H9 (cell line): ENCODE results near the gene NOS1AP. TPM values are rescaled to one million over a fixed set of nuclear protein-coding genes. Genes with fewer than 3 reads are reported as not detected.

Source experiments
- DNase-seq: peaks from one replicate; pipeline ENCODE4 v3.0.0-alpha.2; 2017
- H2AFZ ChIP-seq: one replicate; pipeline ENCODE4 v1.6.1; 2013; ENCODE audit warnings: mild to moderate bottlenecking, low read length, control low read depth, moderate library complexity
- H2AK5ac ChIP-seq: 2 replicates; pipeline ENCODE4 v1.6.1; 2013; ENCODE audit warnings: low read length, control low read depth, mixed read lengths; ENCODE audit not compliant: insufficient read length
- H2BK120ac ChIP-seq: one replicate; pipeline ENCODE4 v1.6.1; 2013; ENCODE audit warnings: low read depth, mild to moderate bottlenecking, low read length, control low read depth, inconsistent platforms; ENCODE audit not compliant: poor library complexity, severe bottlenecking
- H2BK12ac ChIP-seq: 2 replicates; pipeline ENCODE4 v1.6.1; 2013; ENCODE audit warnings: low read length, control low read depth, mixed read lengths, low read depth; ENCODE audit not compliant: insufficient read length
- H2BK15ac ChIP-seq: 2 replicates; pipeline ENCODE4 v1.6.1; 2013; ENCODE audit warnings: low read depth, low read length, control low read depth
- H2BK20ac ChIP-seq: one replicate; pipeline ENCODE4 v1.6.1; 2013; ENCODE audit warnings: low read depth, mild to moderate bottlenecking, low read length, control low read depth, inconsistent platforms; ENCODE audit not compliant: poor library complexity, severe bottlenecking
- H2BK5ac ChIP-seq: 2 replicates; pipeline ENCODE4 v1.6.1; 2013; ENCODE audit warnings: low read length, control low read depth, mixed read lengths; ENCODE audit not compliant: insufficient read length
- H3K14ac ChIP-seq: 2 replicates; pipeline ENCODE4 v1.6.1; 2013; ENCODE audit warnings: low read length, control low read depth; ENCODE audit not compliant: insufficient read depth
- H3K18ac ChIP-seq: 2 replicates; pipeline ENCODE4 v1.6.1; 2013; ENCODE audit warnings: low read depth, mild to moderate bottlenecking, mixed read lengths, low read length, control low read depth; ENCODE audit not compliant: insufficient read length
- H3K23ac ChIP-seq: 2 replicates; pipeline ENCODE4 v1.6.1; 2013; ENCODE audit warnings: low read length, control low read depth, mixed read lengths, low read depth; ENCODE audit not compliant: insufficient read length
- H3K23me2 ChIP-seq: 2 replicates; pipeline ENCODE4 v1.6.1; 2013; ENCODE audit warnings: low read depth, mild to moderate bottlenecking, mixed read lengths, low read length, control low read depth; ENCODE audit not compliant: insufficient read length, poor library complexity, severe bottlenecking
- H3K27ac ChIP-seq: 2 replicates; pipeline ENCODE4 v1.5.1; 2013; ENCODE audit warnings: low read length, control low read depth, mixed read lengths, low read depth; ENCODE audit not compliant: insufficient read length
- H3K27me3 ChIP-seq: 2 replicates; pipeline ENCODE4 v1.6.1; 2013; ENCODE audit warnings: low read length, control low read depth, inconsistent platforms; ENCODE audit not compliant: insufficient read depth
- H3K4ac ChIP-seq: 2 replicates; pipeline ENCODE4 v1.6.1; 2013; ENCODE audit warnings: low read depth, mild to moderate bottlenecking, control low read depth, inconsistent platforms, low read length, moderate library complexity
- H3K4me1 ChIP-seq: 2 replicates; pipeline ENCODE4 v1.6.1; 2013; ENCODE audit warnings: low read length, control low read depth, inconsistent platforms; ENCODE audit not compliant: insufficient read depth
- H3K4me2 ChIP-seq: 2 replicates; pipeline ENCODE4 v1.6.1; 2013; ENCODE audit warnings: low read length, control low read depth, mixed read lengths; ENCODE audit not compliant: insufficient read length, insufficient read depth
- H3K56ac ChIP-seq: 2 replicates; pipeline ENCODE4 v1.6.1; 2013; ENCODE audit warnings: low read depth, mild to moderate bottlenecking, mixed read lengths, low read length, control low read depth; ENCODE audit not compliant: insufficient read length
- H3K79me1 ChIP-seq: 2 replicates; pipeline ENCODE4 v1.6.1; 2013; ENCODE audit warnings: low read depth, mild to moderate bottlenecking, moderate library complexity, low read length, control low read depth, inconsistent platforms; ENCODE audit not compliant: insufficient read depth, poor library complexity, severe bottlenecking
- H3K79me2 ChIP-seq: 2 replicates; pipeline ENCODE4 v1.6.1; 2013; ENCODE audit warnings: low read length, control low read depth, inconsistent platforms; ENCODE audit not compliant: insufficient read depth
- H3K9ac ChIP-seq: 2 replicates; pipeline ENCODE4 v1.6.1; 2013; ENCODE audit warnings: low read length, control low read depth, mixed read lengths; ENCODE audit not compliant: insufficient read length; ENCODE audit errors: extremely low read depth
- H3K9me3 ChIP-seq: one replicate; pipeline ENCODE4 v1.6.1; 2013; ENCODE audit warnings: low read depth, low read length, inconsistent platforms; ENCODE audit not compliant: control insufficient read depth
- H3T11ph ChIP-seq: one replicate; pipeline ENCODE4 v1.6.1; 2013; ENCODE audit warnings: mild to moderate bottlenecking, low read length, control low read depth, inconsistent platforms
- H4K20me1 ChIP-seq: one replicate; pipeline ENCODE4 v1.6.1; 2013; ENCODE audit not compliant: control insufficient read depth, insufficient read length, insufficient read depth
- H4K5ac ChIP-seq: 2 replicates; pipeline ENCODE4 v1.6.1; 2013; ENCODE audit warnings: low read depth, mild to moderate bottlenecking, mixed read lengths, low read length, control low read depth; ENCODE audit not compliant: insufficient read length
- H4K8ac ChIP-seq: replicated peaks from 2 replicates; pipeline ENCODE4 v1.6.1; 2013; ENCODE audit warnings: low read length, control low read depth, mixed read lengths, low read depth; ENCODE audit not compliant: insufficient read length
- H4K91ac ChIP-seq: 2 replicates; pipeline ENCODE4 v1.6.1; 2013; ENCODE audit warnings: low read depth, mild to moderate bottlenecking, moderate library complexity, mixed read lengths, low read length, control low read depth; ENCODE audit not compliant: insufficient read length
- H3K27ac Mint-ChIP-seq, 3 experiments: 2 replicates in 2 of 3; 3 replicates in 1 of 3; pipeline ENCODE4 v1.8.0; 2020 to 2021; ENCODE audit warnings: mixed read lengths in 3 of 3, mild to moderate bottlenecking in 1 of 3, moderate library complexity in 1 of 3
- H3K27me3 Mint-ChIP-seq: 2 replicates; pipeline ENCODE4 v1.8.0; 2021; ENCODE audit warnings: low read depth, mild to moderate bottlenecking, moderate library complexity, mixed read lengths
- H3K36me3 Mint-ChIP-seq, 3 experiments: 2 replicates in 2 of 3; 3 replicates in 1 of 3; pipeline ENCODE4 v1.8.0; 2020 to 2021; ENCODE audit warnings: low read depth in 3 of 3, mixed read lengths in 3 of 3; ENCODE audit not compliant: insufficient read depth in 1 of 3
- H3K4me1 Mint-ChIP-seq, 2 experiments: 2 replicates each; pipeline ENCODE4 v1.8.0; 2020; ENCODE audit warnings: mixed read lengths in 2 of 2
- H3K4me3 Mint-ChIP-seq, 2 experiments: 2 replicates in 1 of 2; 3 replicates in 1 of 2; pipeline ENCODE4 v1.8.0; 2020 to 2021; ENCODE audit warnings: mild to moderate bottlenecking in 2 of 2, mixed read lengths in 2 of 2, moderate library complexity in 1 of 2
- H3K9me3 Mint-ChIP-seq, 2 experiments: 2 replicates in 1 of 2; 3 replicates in 1 of 2; pipeline ENCODE4 v1.8.0; 2020; ENCODE audit warnings: mild to moderate bottlenecking in 2 of 2, mixed read lengths in 2 of 2, moderate library complexity in 1 of 2
- WGBS: extraction: QIAGEN DNeasy Blood & Tissue Kit; methylation state at CpG from one replicate; pipeline ENCODE4 v1.1.7; 2013; ENCODE audit warnings: missing lambda C conversion rate, low lambda C conversion rate, mixed read lengths; ENCODE audit not compliant: insufficient read length; ENCODE audit errors: extremely low coverage; 5-methylcytosine and 5-hydroxymethylcytosine counted together
- total RNA-seq: library from RNA; stranded (reverse); gene quantifications from 2 replicates; pipeline ENCODE4 v1.2.1, GENCODE V29; 2021
- TF ChIP-seq, protein P1 (sequence below): fragments of 200-600 bp; sonication (generic); conservative IDR thresholded peaks from 3 replicates; pipeline ENCODE4 v1.8.0; 2021; ENCODE audit warnings: antibody characterized with exemption, mild to moderate bottlenecking

The NOS1AP gene
- total RNA-seq, 1 experiment from 2014 or later: 8.4 TPM

DNA sequence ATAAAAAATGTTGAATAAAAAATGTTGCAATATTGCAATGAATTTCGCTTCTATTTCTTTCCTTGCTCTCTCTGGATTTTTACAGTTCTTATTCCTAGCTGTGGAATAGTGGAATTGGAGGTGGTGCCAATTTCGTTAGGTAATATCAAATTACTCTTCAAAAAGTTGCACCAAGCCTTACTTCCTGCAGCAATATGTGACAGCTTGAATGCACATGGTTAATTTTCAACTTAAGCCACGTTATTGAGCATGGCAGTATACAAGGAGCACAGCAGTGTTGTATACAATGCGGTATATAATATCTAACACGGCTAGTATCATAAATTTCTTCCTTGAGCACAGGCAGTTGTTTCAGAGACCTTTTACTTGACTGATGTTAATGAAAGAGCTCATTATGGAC lies 152.5 kb downstream of the NOS1AP start:
- Histone ChIP-seq H2BK12ac (no peak overlapping the region), H3K23me2 (no peaks in the 10 kb centered on the region), H3K27ac (no peak overlapping the region), H3K56ac (no peak overlapping the region), H3K9me3 (no peaks in the 10 kb centered on the region), H3T11ph (no peak overlapping the region), H4K20me1 (no peaks in the 10 kb centered on the region), H2BK15ac (no peak overlapping the region), H3K79me1 (no peaks in the 10 kb centered on the region), H3K4me2 (no peak overlapping the region), H3K14ac (no peak overlapping the region), H3K9ac (no peak overlapping the region), H4K5ac (no peak overlapping the region), H3K4ac (no peak overlapping the region), H2BK5ac (no peak overlapping the region), H2AK5ac (no peak overlapping the region), H3K4me1 (peaks cover 19% of the 10 kb centered on the region), H3K23ac (no peak overlapping the region), H3K27me3 (no peaks in the 10 kb centered on the region), H4K8ac (no peak overlapping the region), H4K91ac (no peak overlapping the region), H3K18ac (no peak overlapping the region), H2BK20ac (no peak overlapping the region), H2AFZ (no peak overlapping the region), H2BK120ac (no peak overlapping the region), H3K79me2 (0 out of 2 replicates have a peak, but pooled peaks cover 3% of the 10 kb centered on the region)
- H3K27ac Mint-ChIP-seq: no peak overlapping the region
- H3K9me3 Mint-ChIP-seq: no peaks in the 10 kb centered on the region
- H3K27me3 Mint-ChIP-seq: peaks cover 1% of the 10 kb centered on the region; the same call in 1 of the 2 replicates
- no peak overlapping the region for H3K4me3 Mint-ChIP-seq
- TF ChIP-seq, protein P1, sequence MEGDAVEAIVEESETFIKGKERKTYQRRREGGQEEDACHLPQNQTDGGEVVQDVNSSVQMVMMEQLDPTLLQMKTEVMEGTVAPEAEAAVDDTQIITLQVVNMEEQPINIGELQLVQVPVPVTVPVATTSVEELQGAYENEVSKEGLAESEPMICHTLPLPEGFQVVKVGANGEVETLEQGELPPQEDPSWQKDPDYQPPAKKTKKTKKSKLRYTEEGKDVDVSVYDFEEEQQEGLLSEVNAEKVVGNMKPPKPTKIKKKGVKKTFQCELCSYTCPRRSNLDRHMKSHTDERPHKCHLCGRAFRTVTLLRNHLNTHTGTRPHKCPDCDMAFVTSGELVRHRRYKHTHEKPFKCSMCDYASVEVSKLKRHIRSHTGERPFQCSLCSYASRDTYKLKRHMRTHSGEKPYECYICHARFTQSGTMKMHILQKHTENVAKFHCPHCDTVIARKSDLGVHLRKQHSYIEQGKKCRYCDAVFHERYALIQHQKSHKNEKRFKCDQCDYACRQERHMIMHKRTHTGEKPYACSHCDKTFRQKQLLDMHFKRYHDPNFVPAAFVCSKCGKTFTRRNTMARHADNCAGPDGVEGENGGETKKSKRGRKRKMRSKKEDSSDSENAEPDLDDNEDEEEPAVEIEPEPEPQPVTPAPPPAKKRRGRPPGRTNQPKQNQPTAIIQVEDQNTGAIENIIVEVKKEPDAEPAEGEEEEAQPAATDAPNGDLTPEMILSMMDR: no peak
- no CpG with 5 or more reads among the region's 5 CpGs for WGBS
- H3K36me3 Mint-ChIP-seq: no peaks in the 10 kb centered on the region
- peaks cover 76 to 77% of the 10 kb centered on the region in 2 experiments for H3K4me1 Mint-ChIP-seq
- DNase-seq: no peak
